Measurements from ENCODE around the gene ZNF568.

The ZNF568 gene

DNA sequence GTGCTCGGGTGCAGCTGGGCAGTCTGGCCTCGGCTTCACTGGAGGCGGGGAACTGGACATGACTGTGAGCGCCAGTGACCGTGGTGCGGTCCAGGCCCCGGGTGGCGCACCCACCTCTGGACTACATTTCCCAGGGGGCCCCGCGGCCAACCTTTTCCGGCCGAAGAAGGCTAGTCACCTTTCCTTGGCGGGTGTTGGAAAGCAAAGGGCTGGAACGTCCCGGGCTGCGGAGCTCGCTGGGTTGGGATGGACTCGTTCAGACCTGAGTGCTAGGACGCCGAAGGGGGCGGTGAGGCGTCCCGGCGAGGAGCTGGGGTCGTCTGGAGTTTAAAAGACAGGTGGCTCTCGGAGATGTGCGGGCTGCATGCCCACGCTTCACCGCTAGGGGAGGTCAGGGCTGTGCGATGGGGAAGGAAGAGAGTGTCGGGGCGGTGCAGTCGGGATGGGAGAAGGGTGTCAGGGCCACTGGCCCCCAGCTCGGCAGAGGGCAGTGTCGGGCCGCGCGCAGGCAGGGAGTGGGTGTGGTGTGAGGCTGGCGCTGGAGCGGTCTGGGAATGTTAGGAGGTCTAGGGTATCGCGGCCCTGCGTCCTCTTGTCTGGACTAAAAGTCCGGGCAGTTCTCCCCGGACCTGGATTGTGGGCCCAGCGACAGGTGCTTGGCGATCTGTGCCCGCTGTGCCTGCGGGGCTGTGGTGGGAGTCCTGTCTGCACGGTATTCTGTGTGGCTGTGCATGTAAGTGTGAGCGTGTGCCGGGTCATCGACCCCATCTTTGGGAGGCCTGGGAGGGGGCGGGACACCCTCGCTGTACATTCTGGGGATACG lies 57.1 kb downstream of the ZNF568 start:
- TF ChIP-seq ZBTB7A (IDR thresholded peaks at IDR 0.05; ENCODE audit: low read depth) (no peak), TEAD4 (IDR thresholded peaks at IDR 0.05) (no peak), RAD21 (IDR thresholded peaks at IDR 0.05; ENCODE audit: low read depth) (no peak), TCF12 (IDR thresholded peaks at IDR 0.05; ENCODE audit: low read depth) (no peak), EP300 (IDR thresholded peaks at IDR 0.05; ENCODE audit: borderline replicate concordance) (no peak), FOXM1 (IDR thresholded peaks at IDR 0.05; ENCODE audit: borderline replicate concordance, low read depth) (no peak), YY1 (IDR thresholded peaks at IDR 0.05; ENCODE audit: low read depth) (no peak), CEBPB (IDR thresholded peaks at IDR 0.05) (no peak), NFIC (IDR thresholded peaks at IDR 0.05) (no peak), EGR1 (IDR thresholded peaks at IDR 0.05) (no peak), TAF1 (IDR thresholded peaks at IDR 0.05; ENCODE audit: low read depth) (no peak)
- TF ChIP-seq, protein P1, sequence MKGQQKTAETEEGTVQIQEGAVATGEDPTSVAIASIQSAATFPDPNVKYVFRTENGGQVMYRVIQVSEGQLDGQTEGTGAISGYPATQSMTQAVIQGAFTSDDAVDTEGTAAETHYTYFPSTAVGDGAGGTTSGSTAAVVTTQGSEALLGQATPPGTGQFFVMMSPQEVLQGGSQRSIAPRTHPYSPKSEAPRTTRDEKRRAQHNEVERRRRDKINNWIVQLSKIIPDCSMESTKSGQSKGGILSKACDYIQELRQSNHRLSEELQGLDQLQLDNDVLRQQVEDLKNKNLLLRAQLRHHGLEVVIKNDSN (IDR thresholded peaks at IDR 0.05): no peak

DNA sequence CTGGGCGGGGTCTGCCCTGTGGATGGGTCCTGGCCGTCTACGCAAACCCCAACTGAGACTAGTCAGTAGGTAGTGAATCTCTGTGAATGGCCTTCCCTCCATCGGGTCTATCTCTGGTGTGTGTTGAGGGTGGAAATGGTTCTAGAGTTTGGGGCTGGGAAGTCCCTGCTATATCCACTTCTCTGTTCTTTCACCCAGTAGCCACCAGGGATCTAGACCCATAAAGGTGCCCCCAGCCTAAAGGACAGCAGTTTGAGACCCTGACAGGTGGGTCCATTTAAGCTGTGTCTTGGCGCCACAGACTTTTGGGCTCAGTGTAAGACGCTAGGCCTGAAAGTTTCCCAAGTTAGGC lies 57.7 kb downstream of the ZNF568 start:
- TF ChIP-seq FOXM1 (IDR thresholded peaks at IDR 0.05; ENCODE audit: borderline replicate concordance, low read depth): no peak
- TF ChIP-seq EGR1 (IDR thresholded peaks at IDR 0.05): no peak
- TF ChIP-seq EP300 (IDR thresholded peaks at IDR 0.05; ENCODE audit: borderline replicate concordance): no peak
- TF ChIP-seq TAF1 (IDR thresholded peaks at IDR 0.05; ENCODE audit: low read depth): no peak
- no peak for TF ChIP-seq NFIC (IDR thresholded peaks at IDR 0.05)
- TF ChIP-seq CEBPB (IDR thresholded peaks at IDR 0.05): no peak
- TF ChIP-seq, protein P2, sequence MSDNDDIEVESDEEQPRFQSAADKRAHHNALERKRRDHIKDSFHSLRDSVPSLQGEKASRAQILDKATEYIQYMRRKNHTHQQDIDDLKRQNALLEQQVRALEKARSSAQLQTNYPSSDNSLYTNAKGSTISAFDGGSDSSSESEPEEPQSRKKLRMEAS (IDR thresholded peaks at IDR 0.05): no peak
- no peak for TF ChIP-seq RAD21 (IDR thresholded peaks at IDR 0.05; ENCODE audit: low read depth)
- TF ChIP-seq ZBTB7A (IDR thresholded peaks at IDR 0.05; ENCODE audit: low read depth): no peak
- no peak for TF ChIP-seq TEAD4 (IDR thresholded peaks at IDR 0.05)
- TF ChIP-seq, protein P1 (IDR thresholded peaks at IDR 0.05): no peak
- no peak for TF ChIP-seq YY1 (IDR thresholded peaks at IDR 0.05; ENCODE audit: low read depth)
- TF ChIP-seq TCF12 (IDR thresholded peaks at IDR 0.05; ENCODE audit: low read depth): no peak
- TF ChIP-seq CREB1 (IDR thresholded peaks at IDR 0.05; ENCODE audit: low read depth): no peak
- TF ChIP-seq, protein P3, sequence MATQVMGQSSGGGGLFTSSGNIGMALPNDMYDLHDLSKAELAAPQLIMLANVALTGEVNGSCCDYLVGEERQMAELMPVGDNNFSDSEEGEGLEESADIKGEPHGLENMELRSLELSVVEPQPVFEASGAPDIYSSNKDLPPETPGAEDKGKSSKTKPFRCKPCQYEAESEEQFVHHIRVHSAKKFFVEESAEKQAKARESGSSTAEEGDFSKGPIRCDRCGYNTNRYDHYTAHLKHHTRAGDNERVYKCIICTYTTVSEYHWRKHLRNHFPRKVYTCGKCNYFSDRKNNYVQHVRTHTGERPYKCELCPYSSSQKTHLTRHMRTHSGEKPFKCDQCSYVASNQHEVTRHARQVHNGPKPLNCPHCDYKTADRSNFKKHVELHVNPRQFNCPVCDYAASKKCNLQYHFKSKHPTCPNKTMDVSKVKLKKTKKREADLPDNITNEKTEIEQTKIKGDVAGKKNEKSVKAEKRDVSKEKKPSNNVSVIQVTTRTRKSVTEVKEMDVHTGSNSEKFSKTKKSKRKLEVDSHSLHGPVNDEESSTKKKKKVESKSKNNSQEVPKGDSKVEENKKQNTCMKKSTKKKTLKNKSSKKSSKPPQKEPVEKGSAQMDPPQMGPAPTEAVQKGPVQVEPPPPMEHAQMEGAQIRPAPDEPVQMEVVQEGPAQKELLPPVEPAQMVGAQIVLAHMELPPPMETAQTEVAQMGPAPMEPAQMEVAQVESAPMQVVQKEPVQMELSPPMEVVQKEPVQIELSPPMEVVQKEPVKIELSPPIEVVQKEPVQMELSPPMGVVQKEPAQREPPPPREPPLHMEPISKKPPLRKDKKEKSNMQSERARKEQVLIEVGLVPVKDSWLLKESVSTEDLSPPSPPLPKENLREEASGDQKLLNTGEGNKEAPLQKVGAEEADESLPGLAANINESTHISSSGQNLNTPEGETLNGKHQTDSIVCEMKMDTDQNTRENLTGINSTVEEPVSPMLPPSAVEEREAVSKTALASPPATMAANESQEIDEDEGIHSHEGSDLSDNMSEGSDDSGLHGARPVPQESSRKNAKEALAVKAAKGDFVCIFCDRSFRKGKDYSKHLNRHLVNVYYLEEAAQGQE (IDR thresholded peaks at IDR 0.05; ENCODE audit: low read depth): no peak

DNA sequence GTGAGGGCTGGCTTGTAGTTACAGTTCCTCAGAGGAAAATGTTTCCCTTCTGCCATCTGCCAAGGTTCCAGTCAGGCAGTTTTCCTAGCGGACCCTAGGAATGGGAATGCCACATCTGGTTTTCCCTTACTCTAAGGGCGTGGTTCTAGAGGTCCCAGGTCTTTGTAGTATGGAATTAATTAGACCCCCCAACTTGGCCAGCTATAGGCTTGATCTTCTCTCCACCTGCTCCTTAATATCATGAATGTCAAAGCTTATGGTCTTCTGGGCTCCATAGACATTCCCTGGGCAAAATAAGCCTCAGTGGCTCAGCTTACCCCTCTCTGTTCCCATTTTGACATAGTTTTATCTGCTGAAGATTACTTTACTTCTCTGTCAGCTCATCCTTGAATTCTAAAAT lies 70.0 kb downstream of the ZNF568 start:
- TF ChIP-seq TCF12 (IDR thresholded peaks at IDR 0.05; ENCODE audit: low read depth): no peak

DNA sequence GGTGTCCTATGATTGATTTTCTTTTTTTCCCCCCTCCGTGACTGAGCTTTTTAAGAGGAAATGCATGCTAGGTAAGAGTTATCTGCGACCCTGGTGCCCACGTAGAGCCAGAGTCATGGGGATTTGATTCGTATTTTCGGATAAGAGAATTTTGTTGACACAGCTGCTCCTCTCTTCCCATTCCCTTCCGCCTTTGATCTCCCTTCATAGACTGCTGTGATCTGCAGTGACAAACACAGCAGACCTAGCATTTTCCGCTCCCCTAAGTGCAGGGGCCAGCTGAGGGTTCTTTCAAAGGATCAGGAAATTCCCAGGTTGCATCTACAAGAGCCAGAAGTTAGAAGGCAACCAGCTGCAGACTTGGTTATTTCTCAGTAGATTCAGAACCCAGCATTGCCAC lies 70.5 kb downstream of the ZNF568 start:
- TF ChIP-seq, protein P1 (IDR thresholded peaks at IDR 0.05): no peak
- TF ChIP-seq, protein P3 (IDR thresholded peaks at IDR 0.05; ENCODE audit: low read depth): no peak
- TF ChIP-seq CEBPB (IDR thresholded peaks at IDR 0.05) (no peak), TAF1 (IDR thresholded peaks at IDR 0.05; ENCODE audit: low read depth) (no peak), FOXM1 (IDR thresholded peaks at IDR 0.05; ENCODE audit: borderline replicate concordance, low read depth) (no peak), TEAD4 (IDR thresholded peaks at IDR 0.05) (no peak), NFIC (IDR thresholded peaks at IDR 0.05) (no peak), CREB1 (IDR thresholded peaks at IDR 0.05; ENCODE audit: low read depth) (no peak), RAD21 (IDR thresholded peaks at IDR 0.05; ENCODE audit: low read depth) (no peak), ZBTB7A (IDR thresholded peaks at IDR 0.05; ENCODE audit: low read depth) (no peak), EP300 (IDR thresholded peaks at IDR 0.05; ENCODE audit: borderline replicate concordance) (no peak), EGR1 (IDR thresholded peaks at IDR 0.05) (no peak), TCF12 (IDR thresholded peaks at IDR 0.05; ENCODE audit: low read depth) (no peak)
- TF ChIP-seq, protein P2 (IDR thresholded peaks at IDR 0.05): no peak

DNA sequence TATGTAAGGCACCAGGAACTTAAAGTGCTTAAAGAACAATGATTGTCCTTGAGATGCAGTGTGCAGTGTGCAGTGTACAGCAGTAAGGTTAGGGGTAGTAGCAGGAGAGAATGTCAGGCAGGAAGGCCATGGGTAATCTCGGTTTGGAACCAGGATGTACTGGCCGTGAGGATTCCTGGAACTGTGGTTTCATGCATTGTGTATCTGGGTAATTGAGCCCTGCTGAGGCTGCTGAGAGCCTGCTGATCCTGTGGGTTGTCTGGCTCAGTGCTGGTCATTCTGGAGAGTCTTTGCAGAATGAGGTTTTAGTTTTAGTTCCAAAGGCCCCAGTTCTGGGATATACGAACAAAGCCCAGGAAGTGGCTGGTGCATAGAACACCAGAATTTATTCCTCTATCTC lies 71.0 kb downstream of the ZNF568 start:
- TF ChIP-seq YY1 (IDR thresholded peaks at IDR 0.05; ENCODE audit: low read depth) (no peak), NFIC (IDR thresholded peaks at IDR 0.05) (no peak), TEAD4 (IDR thresholded peaks at IDR 0.05) (no peak), FOXM1 (IDR thresholded peaks at IDR 0.05; ENCODE audit: borderline replicate concordance, low read depth) (no peak), EGR1 (IDR thresholded peaks at IDR 0.05) (no peak), EP300 (IDR thresholded peaks at IDR 0.05; ENCODE audit: borderline replicate concordance) (no peak), CREB1 (IDR thresholded peaks at IDR 0.05; ENCODE audit: low read depth) (no peak), ZBTB7A (IDR thresholded peaks at IDR 0.05; ENCODE audit: low read depth) (no peak), RAD21 (IDR thresholded peaks at IDR 0.05; ENCODE audit: low read depth) (no peak), TAF1 (IDR thresholded peaks at IDR 0.05; ENCODE audit: low read depth) (no peak), CEBPB (IDR thresholded peaks at IDR 0.05) (no peak), TCF12 (IDR thresholded peaks at IDR 0.05; ENCODE audit: low read depth) (no peak)
- TF ChIP-seq, protein P3 (IDR thresholded peaks at IDR 0.05; ENCODE audit: low read depth): no peak
- TF ChIP-seq, protein P1 (IDR thresholded peaks at IDR 0.05): no peak
- TF ChIP-seq, protein P2 (IDR thresholded peaks at IDR 0.05): no peak

Measured in Ishikawa (cell line).